Trophoblast cell (in vitro differentiated cells and primary cell): Measurements from ENCODE around the gene EML4.
"Not testable (repeated sequence)": the region's sequence is repeated elsewhere in the genome, so short reads cannot be mapped to it uniquely, and the experiment has no call there.

Source experiments
- DNase-seq, 2 donors: peaks; one replicate each; pipeline ENCODE4 v3.0.0-alpha.2; 2016
- H2AFZ ChIP-seq: 2 replicates; pipeline ENCODE4 v1.6.1; 2013; ENCODE audit warnings: low read length, moderate library complexity, mild to moderate bottlenecking; ENCODE audit not compliant: insufficient read depth, poor library complexity
- H2AK5ac ChIP-seq: 2 replicates; pipeline ENCODE4 v1.6.1; 2013; ENCODE audit warnings: mild to moderate bottlenecking, low read length
- H2BK120ac ChIP-seq: 2 replicates; pipeline ENCODE4 v1.6.1; 2013; ENCODE audit warnings: low read length, mild to moderate bottlenecking, moderate library complexity; ENCODE audit not compliant: insufficient read depth, poor library complexity
- H2BK12ac ChIP-seq: 2 replicates; pipeline ENCODE4 v1.6.1; 2013; ENCODE audit warnings: mild to moderate bottlenecking, low read length, moderate library complexity
- H2BK5ac ChIP-seq: 2 replicates; pipeline ENCODE4 v1.6.1; 2013; ENCODE audit warnings: low read length, low read depth, moderate library complexity, mild to moderate bottlenecking; ENCODE audit not compliant: poor library complexity
- H3K14ac ChIP-seq: 2 replicates; pipeline ENCODE4 v1.6.1; 2013; ENCODE audit warnings: mild to moderate bottlenecking, low read length
- H3K18ac ChIP-seq: 2 replicates; pipeline ENCODE4 v1.6.1; 2013; ENCODE audit warnings: mild to moderate bottlenecking, low read length
- H3K23ac ChIP-seq: 2 replicates; pipeline ENCODE4 v1.6.1; 2013; ENCODE audit warnings: low read length
- H3K27ac ChIP-seq: 2 replicates; pipeline ENCODE4 v1.5.1; 2013; ENCODE audit warnings: low read depth, mild to moderate bottlenecking, inconsistent platforms, low read length, moderate library complexity
- H3K27me3 ChIP-seq: 2 replicates; pipeline ENCODE4 v1.6.1; 2013; ENCODE audit warnings: inconsistent platforms, mild to moderate bottlenecking, low read length, moderate library complexity; ENCODE audit not compliant: insufficient read depth
- H3K36me3 ChIP-seq, 2 experiments: 1 replicate in 1 of 2; 2 replicates in 1 of 2; pipeline ENCODE4 v1.6.1; 2013; ENCODE audit warnings: low read length in 2 of 2, mild to moderate bottlenecking in 2 of 2, moderate library complexity in 1 of 2; ENCODE audit not compliant: insufficient read depth in 2 of 2, control insufficient read depth in 1 of 2
- H3K4ac ChIP-seq: 2 replicates; pipeline ENCODE4 v1.6.1; 2013; ENCODE audit warnings: low read depth, mild to moderate bottlenecking, low read length, moderate library complexity
- H3K4me1 ChIP-seq, 2 experiments: 1 replicate in 1 of 2; 2 replicates in 1 of 2; pipeline ENCODE4 v1.6.1; 2013; ENCODE audit warnings: low read length in 2 of 2, mild to moderate bottlenecking in 2 of 2, moderate library complexity in 1 of 2; ENCODE audit not compliant: insufficient read depth in 2 of 2, control insufficient read depth in 1 of 2
- H3K4me2 ChIP-seq: 2 replicates; pipeline ENCODE4 v1.6.1; 2013; ENCODE audit warnings: inconsistent platforms, mild to moderate bottlenecking, low read length, moderate library complexity
- H3K4me3 ChIP-seq: 2 replicates; pipeline ENCODE4 v1.5.1; 2013; ENCODE audit warnings: mild to moderate bottlenecking, low read depth, low read length, inconsistent platforms
- H3K79me1 ChIP-seq: one replicate; pipeline ENCODE4 v1.6.1; 2013; ENCODE audit warnings: low read length
- H3K79me2 ChIP-seq: 2 replicates; pipeline ENCODE4 v1.6.1; 2013; ENCODE audit warnings: low read length, mild to moderate bottlenecking; ENCODE audit not compliant: control insufficient read depth, insufficient read depth, poor library complexity
- H3K9ac ChIP-seq: 2 replicates; pipeline ENCODE4 v1.6.1; 2013; ENCODE audit warnings: mild to moderate bottlenecking, low read length
- H3K9me3 ChIP-seq: 2 replicates; pipeline ENCODE4 v1.6.1; 2013; ENCODE audit warnings: low read depth, mild to moderate bottlenecking, control low read depth, inconsistent platforms, low read length; ENCODE audit not compliant: insufficient read depth
- H4K12ac ChIP-seq: 2 replicates; pipeline ENCODE4 v1.6.1; 2013; ENCODE audit warnings: low read depth, mild to moderate bottlenecking, low read length, moderate library complexity
- H4K8ac ChIP-seq: 2 replicates; pipeline ENCODE4 v1.6.1; 2013; ENCODE audit warnings: low read depth, mild to moderate bottlenecking, low read length, moderate library complexity
- H4K91ac ChIP-seq: one replicate; pipeline ENCODE4 v1.6.1; 2013; ENCODE audit warnings: low read depth, mild to moderate bottlenecking, low read length, moderate library complexity
- WGBS: extraction: QIAGEN DNeasy Blood & Tissue Kit; methylation state at CpG from one replicate; pipeline ENCODE4 v1.1.7; 2013; ENCODE audit warnings: missing lambda C conversion rate; ENCODE audit not compliant: insufficient read length, insufficient coverage; ENCODE audit errors: extremely low coverage; 5-methylcytosine and 5-hydroxymethylcytosine counted together

The EML4 gene

GRCh38 chr2:42133771-42134195 is 35.4 kb upstream of the EML4 start:
- Histone ChIP-seq H3K23ac (no peak overlapping the region), H2AK5ac (peak overlapping the region; percentile 72), H4K12ac (no peak overlapping the region), H3K79me1 (peaks cover 13% of the 10 kb centered on the region), H2BK12ac (peak overlapping the region; percentile 73), H4K91ac (peak overlapping the region; percentile 43), H3K14ac (no peak overlapping the region), H3K79me2 (no peaks in the 10 kb centered on the region), H3K4me1 (peaks cover 14 to 24% of the 10 kb centered on the region in 2 experiments), H2AFZ (no peak overlapping the region), H3K18ac (no peak overlapping the region), H3K9me3 (no peaks in the 10 kb centered on the region), H4K8ac (peak overlapping the region; percentile 39), H3K4me3 (no peak overlapping the region), H3K9ac (no peak overlapping the region), H3K4me2 (no peak overlapping the region), H2BK120ac (peak overlapping the region; percentile 63), H2BK5ac (no peak overlapping the region), H3K27ac (no peak overlapping the region), H3K4ac (no peak overlapping the region), H3K36me3 (no peaks in the 10 kb centered on the region), H3K27me3 (no peaks in the 10 kb centered on the region)
- DNase-seq = no peak
- WGBS = no CpG with 5 or more reads among the region's 11 CpGs

- H3K18ac ChIP-seq, H3K79me2 ChIP-seq, H4K8ac ChIP-seq, DNase-seq, H3K9me3 ChIP-seq, H2BK12ac ChIP-seq, H3K4me3 ChIP-seq, H2AK5ac ChIP-seq, H3K27ac ChIP-seq, H4K12ac ChIP-seq, H2BK120ac ChIP-seq, H3K4ac ChIP-seq, H3K14ac ChIP-seq, H3K4me2 ChIP-seq, H2AFZ ChIP-seq, H3K23ac ChIP-seq, H2BK5ac ChIP-seq, H3K27me3 ChIP-seq, H3K36me3 ChIP-seq, H4K91ac ChIP-seq, H3K9ac ChIP-seq: not testable (repeated sequence)
- no CpG with 5 or more reads among the region's 10 CpGs for WGBS
- Histone ChIP-seq H3K79me1 (peaks cover 13% of the 10 kb centered on the region), H3K4me1 (peaks cover 14 to 24% of the 10 kb centered on the region in 2 experiments)
Measured at GRCh38 chr2:42134401-42134932, 34.7 kb upstream of the EML4 start.

GRCh38 chr2:42135381-42136312 is 33.5 kb upstream of the EML4 start:
- Histone ChIP-seq H3K18ac (no peak overlapping the region), H3K23ac (no peak overlapping the region), H3K14ac (no peak overlapping the region), H2AFZ (no peak overlapping the region), H3K27ac (no peak overlapping the region), H3K27me3 (no peaks in the 10 kb centered on the region), H4K8ac (no peak overlapping the region), H3K9me3 (no peaks in the 10 kb centered on the region), H3K4me2 (no peak overlapping the region), H3K79me1 (peaks cover 13% of the 10 kb centered on the region), H4K91ac (no peak overlapping the region), H2BK5ac (no peak overlapping the region), H3K79me2 (no peaks in the 10 kb centered on the region), H2AK5ac (no peak overlapping the region), H3K9ac (no peak overlapping the region), H2BK12ac (no peak overlapping the region), H3K4me3 (no peak overlapping the region), H3K36me3 (no peaks in the 10 kb centered on the region), H2BK120ac (no peak overlapping the region), H4K12ac (no peak overlapping the region), H3K4ac (no peak overlapping the region), H3K4me1 (peaks cover 14 to 24% of the 10 kb centered on the region in 2 experiments)
- no peak for DNase-seq
- no CpG with 5 or more reads among the region's 4 CpGs for WGBS

- H2AK5ac ChIP-seq = no peak overlapping the region
- H2AFZ ChIP-seq = no peak overlapping the region
- no peaks in the 10 kb centered on the region for H3K79me2 ChIP-seq
- no peak for DNase-seq
- no peaks in the 10 kb centered on the region for H3K27me3 ChIP-seq
- no peak overlapping the region for H3K23ac ChIP-seq
- no peak overlapping the region for H3K14ac ChIP-seq
- no peak overlapping the region for H3K4me3 ChIP-seq
- no peak overlapping the region for H3K18ac ChIP-seq
- H3K79me1 ChIP-seq = peaks cover 20% of the 10 kb centered on the region
- no peaks in the 10 kb centered on the region for H3K36me3 ChIP-seq
- no peak overlapping the region for H3K27ac ChIP-seq
- H2BK5ac ChIP-seq = no peak overlapping the region
- H3K4me2 ChIP-seq = no peak overlapping the region
- no peak overlapping the region for H2BK120ac ChIP-seq
- no peak overlapping the region for H4K12ac ChIP-seq
- no peak overlapping the region for H3K4ac ChIP-seq
- H4K8ac ChIP-seq = no peak overlapping the region
- no peaks in the 10 kb centered on the region for H3K9me3 ChIP-seq
- no peak overlapping the region for H3K9ac ChIP-seq
- peaks cover 18 to 33% of the 10 kb centered on the region in 2 experiments for H3K4me1 ChIP-seq
- no peak overlapping the region for H4K91ac ChIP-seq
- H2BK12ac ChIP-seq = no peak overlapping the region
- WGBS = no CpG with 5 or more reads among the region's 2 CpGs
Measured at GRCh38 chr2:42136782-42137124, 32.4 kb upstream of the EML4 start.
